NCI-H2029 treated with DMSO at 0.1 percent for 48 hours (cell line): ENCODE data around the gene ZDHHC11B.

ENCODE experiments used
- DNase-seq: peaks from one replicate; lab custom pipeline; 2025; lab: John Stamatoyannopoulos, UW

Gene ZDHHC11B

DNA sequence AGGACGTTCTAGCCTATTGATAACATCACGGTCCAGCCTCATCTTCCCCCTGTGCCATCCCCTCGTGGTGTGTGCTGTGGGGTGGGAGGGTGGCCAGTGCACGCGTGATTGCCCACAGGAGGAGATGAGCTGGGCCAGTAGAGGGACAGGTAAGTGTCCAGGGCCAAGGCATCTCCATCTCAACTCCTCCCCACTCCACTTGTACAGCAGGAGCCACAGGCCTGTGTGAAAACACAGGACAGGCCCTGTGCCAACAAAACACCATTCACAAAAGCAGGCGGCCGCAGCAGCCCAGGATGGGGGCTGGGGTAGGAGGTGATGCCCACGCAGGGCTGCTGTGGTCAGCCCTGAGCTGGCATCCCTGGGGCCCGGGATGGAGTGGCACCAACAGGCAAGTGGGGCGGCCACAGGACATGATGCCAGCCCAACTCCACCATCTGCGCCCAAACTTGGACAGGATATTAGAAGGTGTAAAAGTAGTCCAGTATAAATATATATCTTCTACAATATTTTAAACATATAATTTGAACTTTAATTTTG, 124.0 kb downstream of the ZDHHC11B start:
- DNase-seq, result no peak
